Keratinocyte (primary cell): ENCODE results near the gene MUC6. TPM values are rescaled to one million over a fixed set of nuclear protein-coding genes. Genes with fewer than 3 reads are reported as not detected.

ENCODE experiments used
- DNase-seq: peaks from one replicate; pipeline ENCODE4 v3.0.0-alpha.2; 2011; ENCODE audit warnings: low read depth, missing footprints, low spot score
- FAIRE-seq: peaks from 2 replicates; lab custom pipeline; 2011; peaks lifted over from hg19 to GRCh38; lab: Jason Lieb, UNC
- H2AFZ ChIP-seq: 2 replicates; pipeline ENCODE4 v1.6.0; 2012; ENCODE audit warnings: low read length, control low read depth, inconsistent platforms; ENCODE audit not compliant: control insufficient read depth
- H3K27ac ChIP-seq: 2 replicates; pipeline ENCODE4 v1.5.1; 2011; ENCODE audit warnings: low read length; ENCODE audit not compliant: control insufficient read depth, insufficient read depth
- H3K27me3 ChIP-seq: 3 replicates; pipeline ENCODE4 v1.6.0; 2011; ENCODE audit warnings: low read length; ENCODE audit not compliant: control insufficient read depth, insufficient read depth; ENCODE audit errors: extremely low read depth
- H3K36me3 ChIP-seq, 2 experiments: 2 replicates in 1 of 2; 3 replicates in 1 of 2; pipeline ENCODE4 v1.5.1; 2011; ENCODE audit warnings: low read length in 2 of 2, mild to moderate bottlenecking in 1 of 2; ENCODE audit not compliant: control insufficient read depth in 2 of 2, insufficient read depth in 2 of 2; ENCODE audit errors: extremely low read depth in 1 of 2
- H3K4me1 ChIP-seq: 3 replicates; pipeline ENCODE4 v1.5.1; 2011; ENCODE audit warnings: low read length; ENCODE audit not compliant: control insufficient read depth, insufficient read depth; ENCODE audit errors: extremely low read depth
- H3K4me2 ChIP-seq: 3 replicates; pipeline ENCODE4 v1.6.0; 2011; ENCODE audit warnings: low read depth, low read length; ENCODE audit not compliant: control insufficient read depth, insufficient read depth; ENCODE audit errors: extremely low read depth
- H3K4me3 ChIP-seq, 3 experiments: fragments of 200-600 bp in 1 of 3; sonication (generic) in 1 of 3; 2 replicates in 2 of 3; 3 replicates in 1 of 3; pipeline ENCODE4 v1.5.1; 2011 to 2016; ENCODE audit warnings: low read length in 3 of 3, mild to moderate bottlenecking in 3 of 3, control low read depth in 2 of 3, inconsistent platforms in 1 of 3, low read depth in 1 of 3, mixed read lengths in 1 of 3, mixed run types in 1 of 3, moderate library complexity in 1 of 3; ENCODE audit not compliant: control insufficient read depth in 2 of 3, insufficient read depth in 2 of 3; ENCODE audit errors: extremely low read depth in 1 of 3
- H3K79me2 ChIP-seq: 2 replicates; pipeline ENCODE4 v1.6.0; 2012; ENCODE audit warnings: low read length; ENCODE audit not compliant: control insufficient read depth, insufficient read depth
- H3K9ac ChIP-seq: 3 replicates; pipeline ENCODE4 v1.6.0; 2011; ENCODE audit warnings: low read length; ENCODE audit not compliant: control insufficient read depth, insufficient read depth; ENCODE audit errors: extremely low read depth
- H3K9me1 ChIP-seq: 3 replicates; pipeline ENCODE4 v1.6.0; 2011; ENCODE audit warnings: low read length; ENCODE audit not compliant: control insufficient read depth, insufficient read depth; ENCODE audit errors: extremely low read depth
- H3K9me3 ChIP-seq: 2 replicates; pipeline ENCODE4 v1.5.1; 2012; ENCODE audit warnings: low read depth, low read length; ENCODE audit not compliant: control insufficient read depth
- H4K20me1 ChIP-seq: 3 replicates; pipeline ENCODE4 v1.6.0; 2011; ENCODE audit warnings: low read length; ENCODE audit not compliant: control insufficient read depth, insufficient read depth; ENCODE audit errors: extremely low read depth
- CTCF ChIP-seq, 3 experiments: IDR thresholded peaks in 1 of 3; conservative IDR thresholded peaks in 1 of 3; optimal IDR thresholded peaks in 1 of 3; 2 replicates in 2 of 3; 3 replicates in 1 of 3; pipeline versions ENCODE3 to v1.5.1; 2011; ENCODE audit warnings: low read length in 3 of 3, mild to moderate bottlenecking in 3 of 3, moderate library complexity in 2 of 3, control low read depth in 1 of 3, inconsistent platforms in 1 of 3; ENCODE audit not compliant: insufficient read depth in 2 of 3; ENCODE audit errors: extremely low read depth in 1 of 3
- EZH2 ChIP-seq: IDR thresholded peaks from one replicate; pipeline ENCODE4 v1.6.1; 2012; ENCODE audit warnings: inconsistent platforms, mild to moderate bottlenecking, low read length, moderate library complexity
- dilution Hi-C: fragments of 300-500 bp; cut with MboI; formaldehyde crosslinking; loops from one replicate; pipeline ENCODE4 v1.7.0; 2020; ENCODE audit warnings: low sequenced_read_pairs; ENCODE audit not compliant: extremely low pct_ligation_motif_present
- polyA plus RNA-seq, 5 experiments: library from polyadenylated mRNA; depleted of rRNA in 3 of 5; stranded (reverse) in 3 of 5; stranded (forward) in 1 of 5; unstranded in 1 of 5; fragments of >200 nt; gene quantifications; 1 replicate in 1 of 5; 2 replicates in 3 of 5; 3 replicates in 1 of 5; pipeline versions ENCODE4 v1.2.1 to v1.2.3, GENCODE V29; 2011 to 2012; ENCODE audit warnings: missing spikeins in 2 of 5, low read depth in 1 of 5, low replicate concordance in 1 of 5

Gene MUC6
- polyA plus RNA-seq, 1 donor (not counting 4 experiments of a cell fraction or from before 2014, with no cell fraction given) = not detected

GRCh38 chr11:1060852-1061616, 24.5 kb upstream of the MUC6 start:
- no peak for TF ChIP-seq EZH2
- TF ChIP-seq CTCF (optimal IDR thresholded peaks at IDR 0.05 in 1 of 3, IDR thresholded peaks at IDR 0.05 in 1 of 3, conservative IDR thresholded peaks at IDR 0.05 in 1 of 3; ENCODE audit: extremely low read depth in 1 of 3, insufficient read depth in 2 of 3, low read length in 3 of 3) = no peak
- no peaks in the 10 kb centered on the region for H3K79me2 ChIP-seq
- H3K9me1 ChIP-seq = no peaks in the 10 kb centered on the region
- H3K27ac ChIP-seq = no peak overlapping the region
- no peak for DNase-seq
- no peak overlapping the region for H3K9ac ChIP-seq
- H3K36me3 ChIP-seq = no peaks in the 10 kb centered on the region
- dilution Hi-C loops = no loop called here
- no peaks in the 10 kb centered on the region for H4K20me1 ChIP-seq
- H3K4me1 ChIP-seq = peaks cover 7% of the 10 kb centered on the region
- H3K4me3 ChIP-seq = no peak overlapping the region
- no peak for FAIRE-seq
- peak overlapping the region; percentile 6 for H3K4me2 ChIP-seq
- peaks cover 3% of the 10 kb centered on the region for H3K9me3 ChIP-seq
- no peaks in the 10 kb centered on the region for H3K27me3 ChIP-seq
- no peak overlapping the region for H2AFZ ChIP-seq

- Histone ChIP-seq H3K9me3 (peaks cover 3% of the 10 kb centered on the region), H3K4me1 (peaks cover 7% of the 10 kb centered on the region), H3K27ac (no peak overlapping the region), H3K9ac (no peak overlapping the region), H4K20me1 (no peaks in the 10 kb centered on the region), H3K36me3 (no peaks in the 10 kb centered on the region), H3K27me3 (no peaks in the 10 kb centered on the region), H3K9me1 (no peaks in the 10 kb centered on the region), H3K4me2 (peak overlapping the region; percentile 6), H3K79me2 (no peaks in the 10 kb centered on the region), H2AFZ (no peak overlapping the region), H3K4me3 (no peak overlapping the region)
- TF ChIP-seq CTCF (optimal IDR thresholded peaks at IDR 0.05 in 1 of 3, IDR thresholded peaks at IDR 0.05 in 1 of 3, conservative IDR thresholded peaks at IDR 0.05 in 1 of 3; ENCODE audit: extremely low read depth in 1 of 3, insufficient read depth in 2 of 3, low read length in 3 of 3) (no peak), EZH2 (no peak)
- DNase-seq (no peak), FAIRE-seq (no peak)
- dilution Hi-C loops = no loop called here
Measured at GRCh38 chr11:1060410-1060809, 23.9 kb upstream of the MUC6 start.
